ENCODE measurements around the gene SCAPER.

DNA sequence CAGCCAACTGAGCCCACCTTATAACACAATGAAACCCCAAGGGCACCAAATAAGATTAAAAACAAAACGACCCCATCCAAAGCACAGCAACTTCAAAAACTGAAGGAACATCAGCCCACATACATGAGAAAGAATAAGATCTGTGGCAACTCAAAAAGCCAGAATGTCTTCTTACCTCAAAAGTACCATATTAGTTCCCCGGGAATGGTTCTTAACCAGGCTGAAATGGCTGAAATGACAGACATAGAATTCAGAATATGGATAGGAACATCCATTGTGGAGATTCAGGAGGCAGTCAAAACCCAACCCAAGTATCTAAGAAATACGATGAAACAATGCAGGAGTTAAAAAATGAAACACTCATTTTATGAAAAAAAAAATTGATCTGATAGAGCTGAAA lies 222.3 kb downstream of the SCAPER start:
- TF ChIP-seq TAF1 (IDR thresholded peaks at IDR 0.05; ENCODE audit: borderline replicate concordance, insufficient read depth, low read length) (no peak), SIN3A (IDR thresholded peaks at IDR 0.05; ENCODE audit: borderline replicate concordance, insufficient read depth, low read length) (no peak), POLR2AphosphoS5 (IDR thresholded peaks at IDR 0.05; ENCODE audit: low read depth, low read length) (no peak), FOXP2 (optimal IDR thresholded peaks at IDR 0.05; ENCODE audit: borderline replicate concordance, extremely low read depth, extremely low read length, insufficient read depth) (no peak)
- TF ChIP-seq, protein P1, sequence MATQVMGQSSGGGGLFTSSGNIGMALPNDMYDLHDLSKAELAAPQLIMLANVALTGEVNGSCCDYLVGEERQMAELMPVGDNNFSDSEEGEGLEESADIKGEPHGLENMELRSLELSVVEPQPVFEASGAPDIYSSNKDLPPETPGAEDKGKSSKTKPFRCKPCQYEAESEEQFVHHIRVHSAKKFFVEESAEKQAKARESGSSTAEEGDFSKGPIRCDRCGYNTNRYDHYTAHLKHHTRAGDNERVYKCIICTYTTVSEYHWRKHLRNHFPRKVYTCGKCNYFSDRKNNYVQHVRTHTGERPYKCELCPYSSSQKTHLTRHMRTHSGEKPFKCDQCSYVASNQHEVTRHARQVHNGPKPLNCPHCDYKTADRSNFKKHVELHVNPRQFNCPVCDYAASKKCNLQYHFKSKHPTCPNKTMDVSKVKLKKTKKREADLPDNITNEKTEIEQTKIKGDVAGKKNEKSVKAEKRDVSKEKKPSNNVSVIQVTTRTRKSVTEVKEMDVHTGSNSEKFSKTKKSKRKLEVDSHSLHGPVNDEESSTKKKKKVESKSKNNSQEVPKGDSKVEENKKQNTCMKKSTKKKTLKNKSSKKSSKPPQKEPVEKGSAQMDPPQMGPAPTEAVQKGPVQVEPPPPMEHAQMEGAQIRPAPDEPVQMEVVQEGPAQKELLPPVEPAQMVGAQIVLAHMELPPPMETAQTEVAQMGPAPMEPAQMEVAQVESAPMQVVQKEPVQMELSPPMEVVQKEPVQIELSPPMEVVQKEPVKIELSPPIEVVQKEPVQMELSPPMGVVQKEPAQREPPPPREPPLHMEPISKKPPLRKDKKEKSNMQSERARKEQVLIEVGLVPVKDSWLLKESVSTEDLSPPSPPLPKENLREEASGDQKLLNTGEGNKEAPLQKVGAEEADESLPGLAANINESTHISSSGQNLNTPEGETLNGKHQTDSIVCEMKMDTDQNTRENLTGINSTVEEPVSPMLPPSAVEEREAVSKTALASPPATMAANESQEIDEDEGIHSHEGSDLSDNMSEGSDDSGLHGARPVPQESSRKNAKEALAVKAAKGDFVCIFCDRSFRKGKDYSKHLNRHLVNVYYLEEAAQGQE (IDR thresholded peaks at IDR 0.05; ENCODE audit: insufficient read depth in 1 of 2, low read depth in 2 of 2, low read length in 2 of 2), result no peak

All from PFSK-1 (cell line).